GM21381 (cell line): Measurements from ENCODE around the gene SH3BGRL.
"Not testable (repeated sequence)": the region's sequence is repeated elsewhere in the genome, so short reads cannot be mapped to it uniquely, and the experiment has no call there.

Experiments
- ATAC-seq: cut with Tn5 transposase; IDR thresholded peaks from one replicate; pipeline ENCODE4 v1.9.1; 2021; ENCODE audit warnings: mild to moderate bottlenecking, moderate library complexity; ENCODE audit not compliant: unreplicated experiment

SH3BGRL gene

DNA sequence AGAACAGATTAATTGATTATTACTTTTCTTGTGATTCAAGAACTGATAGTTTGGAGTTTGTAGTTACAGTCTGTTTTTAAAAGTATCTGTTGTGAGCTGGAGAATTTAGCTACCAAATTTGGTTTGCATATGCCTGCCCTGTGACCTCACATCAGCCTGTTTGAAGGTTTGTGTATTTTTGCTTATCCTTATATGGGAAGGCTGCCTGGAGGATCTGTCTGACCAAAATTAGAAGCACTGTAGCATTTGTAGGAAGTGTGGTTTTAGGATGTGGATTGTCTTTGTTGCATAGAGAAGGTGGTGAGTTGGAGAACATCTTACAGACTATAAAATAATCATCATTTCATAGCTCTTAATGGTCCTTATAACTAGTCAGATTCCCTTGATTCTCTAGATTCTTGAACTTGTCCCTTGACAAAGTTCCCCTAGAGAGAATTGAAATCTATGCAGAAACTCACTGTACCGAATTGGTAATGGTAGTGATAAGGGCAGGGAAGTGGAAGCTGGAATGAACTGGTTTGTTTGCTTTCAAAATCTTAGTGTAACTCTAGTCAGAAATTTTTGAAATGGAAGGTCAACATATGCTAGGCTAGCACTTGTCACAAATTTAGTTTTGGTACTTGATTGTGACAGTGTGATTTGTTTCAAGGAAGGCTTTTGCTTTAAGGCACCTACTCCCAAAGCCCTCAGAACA is 57.3 kb downstream of the SH3BGRL start:
- no peak for ATAC-seq

GRCh38 chrX:81259714-81260395 is 58.0 kb downstream of the SH3BGRL start:
- ATAC-seq, result no peak

DNA sequence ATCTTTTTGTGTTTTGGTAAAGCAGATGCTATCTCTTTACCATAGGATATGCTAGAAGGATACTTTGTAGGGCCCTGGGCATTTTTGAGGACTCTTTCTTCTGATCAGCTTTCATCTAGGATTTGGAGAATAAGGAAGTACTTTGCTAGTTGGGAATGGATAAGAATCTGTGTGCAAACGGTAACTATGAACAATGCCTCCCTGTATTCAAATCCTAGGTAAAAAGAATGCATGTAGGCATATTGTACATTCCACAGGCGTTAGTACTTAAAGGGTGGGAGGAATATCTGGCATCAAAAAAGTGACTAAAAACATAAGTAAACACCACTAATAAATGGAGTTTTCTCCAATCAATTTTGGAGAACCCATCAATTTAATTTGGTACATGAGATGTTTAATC is 59.7 kb downstream of the SH3BGRL start:
- ATAC-seq, result no peak

DNA sequence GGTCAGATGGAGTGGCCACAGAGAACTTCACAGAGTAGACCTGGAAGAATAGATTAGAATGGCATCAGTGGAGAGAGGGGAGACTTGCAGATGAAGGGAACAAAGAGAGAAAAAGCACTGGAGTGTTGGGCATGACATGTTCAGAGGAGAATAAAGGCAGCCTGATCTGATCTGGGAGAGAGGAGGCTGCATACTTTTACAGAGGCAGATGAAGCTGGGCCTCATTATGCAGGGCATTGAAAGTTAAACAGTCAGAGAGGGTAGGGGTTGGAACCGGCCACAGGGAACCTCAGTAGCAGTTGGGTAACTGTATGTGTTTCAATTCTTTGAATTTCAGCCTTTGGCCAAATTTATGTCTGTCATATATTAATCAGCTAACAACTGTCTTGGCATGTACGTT is 61.2 kb downstream of the SH3BGRL start:
- no peak for ATAC-seq

GRCh38 chrX:81278616-81279015 is 76.7 kb downstream of the SH3BGRL start:
- ATAC-seq, result no peak

- no peak for ATAC-seq
These were observed 78.2 kb downstream of the SH3BGRL start for GRCh38 chrX:81280148-81280547.

DNA sequence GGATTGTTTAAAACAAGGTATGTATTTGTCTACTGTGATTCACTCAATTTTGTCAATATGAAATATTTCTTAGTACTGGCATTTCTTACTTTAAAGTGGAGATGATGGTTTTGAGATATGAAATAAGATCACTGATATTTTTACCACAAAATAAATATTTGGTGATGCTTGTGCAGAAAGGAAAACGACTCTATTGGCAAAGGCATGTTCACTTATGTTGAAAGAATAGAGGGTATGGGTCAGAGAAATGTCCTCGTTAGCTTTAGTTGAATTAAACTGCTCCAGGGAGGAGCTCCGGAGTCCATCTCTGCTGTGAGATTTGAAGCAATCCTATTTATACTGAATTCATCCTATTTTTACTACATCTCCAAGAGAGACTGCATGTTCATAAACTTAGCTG is 84.2 kb downstream of the SH3BGRL start:
- ATAC-seq, result no peak

- no peak for ATAC-seq
These were observed 84.7 kb downstream of the SH3BGRL start for GRCh38 chrX:81286608-81287007.

GRCh38 chrX:81291996-81292395 is 90.1 kb downstream of the SH3BGRL start:
- no peak for ATAC-seq

DNA sequence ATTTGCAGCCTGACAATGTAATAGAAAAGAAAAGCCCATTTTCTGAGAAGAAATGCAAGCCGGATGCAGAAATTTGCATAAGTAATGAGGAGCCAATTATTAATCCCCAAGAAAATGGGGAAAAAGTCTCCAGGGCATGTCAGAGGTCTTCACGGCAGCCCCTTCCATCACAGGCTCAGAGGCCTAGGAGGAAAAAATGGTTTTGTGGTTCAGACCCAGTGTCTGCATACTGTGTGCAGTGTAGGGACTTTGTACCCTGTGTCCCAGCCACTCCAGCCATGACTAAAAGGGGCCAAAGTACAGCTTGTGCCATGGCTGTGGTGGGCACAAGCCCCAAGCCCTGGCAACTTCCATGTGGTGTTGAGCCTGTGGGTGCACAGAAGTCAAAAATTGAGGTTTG is 92.2 kb downstream of the SH3BGRL start:
- ATAC-seq, result no peak

GRCh38 chrX:81301877-81302276 is 100.0 kb downstream of the SH3BGRL start:
- ATAC-seq, result no peak

- no peak for ATAC-seq
These were observed 102.7 kb downstream of the SH3BGRL start for GRCh38 chrX:81304563-81304962.

DNA sequence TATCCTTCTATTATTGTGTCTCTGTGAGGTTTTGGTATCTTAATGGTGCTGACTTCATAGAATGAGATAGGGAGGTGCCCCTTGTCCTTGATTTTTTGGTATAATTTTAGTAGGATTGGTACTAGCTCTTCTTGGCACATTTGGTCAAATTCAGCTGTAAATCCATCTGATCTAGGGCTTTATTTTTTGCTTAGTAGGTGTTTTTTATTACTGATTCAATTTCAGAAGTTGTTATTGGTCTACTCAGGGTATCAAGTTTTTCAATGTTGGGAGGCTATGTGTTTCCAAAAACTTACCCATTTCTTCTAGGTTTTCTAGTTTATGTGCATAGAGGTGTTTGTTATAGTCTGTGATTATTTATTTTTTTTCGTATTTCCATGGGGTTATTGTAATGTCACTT is 103.3 kb downstream of the SH3BGRL start:
- ATAC-seq, result no peak

- no peak for ATAC-seq
These were observed 106.4 kb downstream of the SH3BGRL start for GRCh38 chrX:81308086-81308829.

- no peak for ATAC-seq
These were observed 114.3 kb downstream of the SH3BGRL start for GRCh38 chrX:81316163-81316562.

- ATAC-seq, result not testable (repeated sequence)
These were observed 129.8 kb downstream of the SH3BGRL start for GRCh38 chrX:81331653-81332052.

- no peak for ATAC-seq
These were observed 134.7 kb downstream of the SH3BGRL start for GRCh38 chrX:81336455-81337152.

- no peak for ATAC-seq
These were observed 135.9 kb downstream of the SH3BGRL start for GRCh38 chrX:81337805-81338204.

DNA sequence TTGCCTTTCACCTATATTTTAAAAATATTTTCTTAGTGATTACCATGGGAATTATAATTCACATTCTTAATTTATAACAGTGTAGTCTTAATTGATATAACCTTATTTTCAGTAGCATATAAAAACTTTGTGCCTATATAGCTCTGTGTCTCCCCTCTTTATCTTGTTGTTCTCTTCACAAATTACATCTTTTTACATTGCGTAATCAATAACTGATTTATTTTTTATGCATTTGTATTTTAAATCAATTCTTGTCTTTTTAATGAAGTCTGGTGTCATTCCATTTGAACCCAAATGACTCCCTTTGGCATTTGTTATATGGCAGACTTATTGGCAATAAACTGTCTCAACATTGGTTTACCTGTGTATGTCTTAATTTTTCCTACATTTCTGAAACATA is 137.0 kb downstream of the SH3BGRL start:
- no peak for ATAC-seq

DNA sequence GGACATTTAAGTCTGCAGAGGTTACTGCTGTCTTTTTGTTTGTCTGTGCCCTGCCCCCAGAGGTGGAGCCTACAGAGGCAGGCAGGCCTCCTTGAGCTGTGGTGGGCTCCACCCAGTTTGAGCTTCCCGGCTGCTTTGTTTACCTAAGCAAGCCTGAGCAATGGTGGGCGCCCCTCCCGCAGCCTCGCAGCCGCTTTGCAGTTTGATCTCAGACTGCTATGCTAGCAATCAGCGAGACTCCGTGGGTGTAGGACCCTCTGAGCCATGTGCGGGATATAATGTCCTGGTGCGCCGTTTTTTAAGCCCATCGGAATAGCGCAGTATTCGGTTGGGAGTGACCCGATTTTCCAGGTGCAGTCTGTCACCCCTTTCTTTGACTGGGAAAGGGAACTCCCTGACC is 143.4 kb downstream of the SH3BGRL start:
- not testable (repeated sequence) for ATAC-seq
